ENCODE measurements around the gene TRIM39.

Gene TRIM39

GRCh38 chr6:30331981-30332380 is 5.3 kb downstream of the TRIM39 start:
- Histone ChIP-seq H3F3A (ENCODE audit: control insufficient read depth, insufficient read depth) (no peaks in the 10 kb centered on the region), H3K27ac (ENCODE audit: low read depth, low read length) (no peak overlapping the region), H3K4me2 (ENCODE audit: low read length) (no peak overlapping the region), H4K20me1 (ENCODE audit: control insufficient read depth, insufficient read depth, low read depth, low read length) (no peaks in the 10 kb centered on the region), H3K9me3 (ENCODE audit: control insufficient read depth, insufficient read depth, low read length) (no peaks in the 10 kb centered on the region), H3K4me1 (ENCODE audit: control insufficient read depth, low read length) (peaks cover 10% of the 10 kb centered on the region), H3K79me2 (ENCODE audit: control insufficient read depth, low read length) (peaks cover 13% of the 10 kb centered on the region), H3K9me2 (replicated peaks; ENCODE audit: control insufficient read depth, low read length) (no peaks in the 10 kb centered on the region), H3K4me3 (ENCODE audit: low read length) (no peak overlapping the region), H3K27me3 (ENCODE audit: control insufficient read depth, low read length) (no peaks in the 10 kb centered on the region), H3K36me3 (ENCODE audit: control insufficient read depth, low read length) (peaks cover 67% of the 10 kb centered on the region)
- no peak for TF ChIP-seq CTCF (IDR thresholded peaks at IDR 0.05; ENCODE audit: low read depth, low read length, poor library complexity, severe bottlenecking)
- no peak for TF ChIP-seq EZH2phosphoT487 (IDR thresholded peaks at IDR 0.05; ENCODE audit: borderline replicate concordance, low read length)

GRCh38 chr6:30334075-30334783 is 7.5 kb downstream of the TRIM39 start:
- Histone ChIP-seq H3K79me2 (ENCODE audit: control insufficient read depth, low read length) (no peaks in the 10 kb centered on the region), H3K27me3 (ENCODE audit: control insufficient read depth, low read length) (no peaks in the 10 kb centered on the region), H3K9me2 (replicated peaks; ENCODE audit: control insufficient read depth, low read length) (no peaks in the 10 kb centered on the region), H3K27ac (ENCODE audit: low read depth, low read length) (no peak overlapping the region), H3K9me3 (ENCODE audit: control insufficient read depth, insufficient read depth, low read length) (no peaks in the 10 kb centered on the region), H3F3A (ENCODE audit: control insufficient read depth, insufficient read depth) (no peaks in the 10 kb centered on the region), H3K4me1 (ENCODE audit: control insufficient read depth, low read length) (no peaks in the 10 kb centered on the region), H4K20me1 (ENCODE audit: control insufficient read depth, insufficient read depth, low read depth, low read length) (no peaks in the 10 kb centered on the region), H3K4me3 (ENCODE audit: low read length) (no peak overlapping the region), H3K4me2 (ENCODE audit: low read length) (no peak overlapping the region), H3K36me3 (ENCODE audit: control insufficient read depth, low read length) (peaks cover 68% of the 10 kb centered on the region)
- TF ChIP-seq CTCF (IDR thresholded peaks at IDR 0.05; ENCODE audit: low read depth, low read length, poor library complexity, severe bottlenecking), result no peak
- no peak for TF ChIP-seq EZH2phosphoT487 (IDR thresholded peaks at IDR 0.05; ENCODE audit: borderline replicate concordance, low read length)

- Histone ChIP-seq H3K27ac (ENCODE audit: low read depth, low read length) (no peak overlapping the region), H3K4me2 (ENCODE audit: low read length) (no peak overlapping the region), H3K9me2 (replicated peaks; ENCODE audit: control insufficient read depth, low read length) (no peaks in the 10 kb centered on the region), H3K36me3 (ENCODE audit: control insufficient read depth, low read length) (peaks cover 50% of the 10 kb centered on the region), H3K79me2 (ENCODE audit: control insufficient read depth, low read length) (peaks cover under 1% of the 10 kb centered on the region), H3K4me3 (ENCODE audit: low read length) (no peak overlapping the region), H4K20me1 (ENCODE audit: control insufficient read depth, insufficient read depth, low read depth, low read length) (no peaks in the 10 kb centered on the region), H3F3A (ENCODE audit: control insufficient read depth, insufficient read depth) (no peaks in the 10 kb centered on the region), H3K4me1 (ENCODE audit: control insufficient read depth, low read length) (peaks cover 7% of the 10 kb centered on the region), H3K27me3 (ENCODE audit: control insufficient read depth, low read length) (no peaks in the 10 kb centered on the region), H3K9me3 (ENCODE audit: control insufficient read depth, insufficient read depth, low read length) (no peaks in the 10 kb centered on the region)
- TF ChIP-seq EZH2phosphoT487 (IDR thresholded peaks at IDR 0.05; ENCODE audit: borderline replicate concordance, low read length) (no peak), CTCF (IDR thresholded peaks at IDR 0.05; ENCODE audit: low read depth, low read length, poor library complexity, severe bottlenecking) (no peak)
Observed at GRCh38 chr6:30340589-30341054, 13.9 kb downstream of the TRIM39 start.
